ENCODE results near the gene NDUFS2. TPM values are rescaled to one million over a fixed set of nuclear protein-coding genes. Genes with fewer than 3 reads are reported as not detected.

The NDUFS2 gene
- total and polyA plus RNA-seq, 2 experiments from 2014 or later: 103 to 163 TPM

DNA sequence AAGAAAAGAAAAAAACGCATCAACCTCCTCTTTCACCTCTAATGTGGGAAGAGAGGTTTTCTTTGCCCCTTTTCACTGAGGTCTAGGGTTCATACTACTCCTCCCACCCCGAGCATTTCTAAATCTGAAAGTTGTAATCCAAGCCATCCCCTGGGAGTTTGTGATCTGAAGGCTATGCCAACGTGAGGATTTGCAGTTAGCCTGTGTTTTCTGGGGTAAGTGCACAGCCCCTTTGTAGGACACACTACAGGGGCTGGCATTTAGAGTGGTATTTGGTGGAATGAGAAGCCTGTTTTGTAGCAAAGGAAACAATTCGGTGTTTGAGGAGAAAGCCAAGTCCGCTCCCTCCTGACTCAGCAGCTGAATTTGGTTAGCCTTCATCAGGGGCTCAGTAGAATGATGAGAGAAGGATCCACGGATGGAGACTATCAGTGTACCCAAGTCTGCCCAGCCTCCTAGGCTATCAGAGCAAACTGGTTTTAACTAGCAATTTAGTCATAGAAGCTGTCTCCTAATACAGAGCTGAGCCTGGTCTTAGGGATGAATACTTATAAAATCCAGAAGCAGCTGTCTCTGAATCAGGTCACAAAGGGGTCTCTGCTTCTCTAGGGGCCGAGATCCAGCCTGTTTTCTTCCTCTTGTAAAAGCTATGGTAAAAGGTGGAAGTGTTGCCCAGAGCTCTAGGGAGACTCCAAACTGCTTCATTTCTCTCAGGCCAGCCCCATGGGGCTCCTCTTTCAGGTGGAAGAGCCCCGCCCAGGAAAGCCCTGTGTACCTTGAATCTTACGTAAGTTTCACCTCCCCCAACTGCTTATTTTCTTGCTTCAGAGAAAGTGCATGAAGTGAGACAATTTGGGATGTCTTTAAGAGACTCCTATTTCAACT is 58.5 kb downstream of the NDUFS2 start:
- Histone ChIP-seq H3K27ac (no peak overlapping the region), H4K20me1 (ENCODE audit: insufficient read depth, poor library complexity, severe bottlenecking) (no peaks in the 10 kb centered on the region), H3K9me2 (replicated peaks; ENCODE audit: insufficient read depth) (no peaks in the 10 kb centered on the region), H3K79me2 (no peaks in the 10 kb centered on the region), H3K36me3 (replicated peaks; ENCODE audit: insufficient read depth, low read depth) (no peaks in the 10 kb centered on the region), H2AFZ (no peak overlapping the region), H3K4me2 (peak overlapping the region; percentile 58), H3K4me1 (ENCODE audit: insufficient read depth) (peaks cover 6% of the 10 kb centered on the region), H3K4me3 (no peak overlapping the region), H3K27me3 (peaks cover 26% of the 10 kb centered on the region), H3K9me3 (ENCODE audit: low read depth) (peaks cover 4% of the 10 kb centered on the region)
- peak; percentile 40 for DNase-seq (ENCODE audit: low spot score)
- TF ChIP-seq EZH2phosphoT487 (IDR thresholded peaks at IDR 0.05; ENCODE audit: low read depth, severe bottlenecking, unreplicated experiment): no peak
- no peak for TF ChIP-seq EZH2 (IDR thresholded peaks at IDR 0.05; ENCODE audit: borderline replicate concordance)
- TF ChIP-seq, protein P1, sequence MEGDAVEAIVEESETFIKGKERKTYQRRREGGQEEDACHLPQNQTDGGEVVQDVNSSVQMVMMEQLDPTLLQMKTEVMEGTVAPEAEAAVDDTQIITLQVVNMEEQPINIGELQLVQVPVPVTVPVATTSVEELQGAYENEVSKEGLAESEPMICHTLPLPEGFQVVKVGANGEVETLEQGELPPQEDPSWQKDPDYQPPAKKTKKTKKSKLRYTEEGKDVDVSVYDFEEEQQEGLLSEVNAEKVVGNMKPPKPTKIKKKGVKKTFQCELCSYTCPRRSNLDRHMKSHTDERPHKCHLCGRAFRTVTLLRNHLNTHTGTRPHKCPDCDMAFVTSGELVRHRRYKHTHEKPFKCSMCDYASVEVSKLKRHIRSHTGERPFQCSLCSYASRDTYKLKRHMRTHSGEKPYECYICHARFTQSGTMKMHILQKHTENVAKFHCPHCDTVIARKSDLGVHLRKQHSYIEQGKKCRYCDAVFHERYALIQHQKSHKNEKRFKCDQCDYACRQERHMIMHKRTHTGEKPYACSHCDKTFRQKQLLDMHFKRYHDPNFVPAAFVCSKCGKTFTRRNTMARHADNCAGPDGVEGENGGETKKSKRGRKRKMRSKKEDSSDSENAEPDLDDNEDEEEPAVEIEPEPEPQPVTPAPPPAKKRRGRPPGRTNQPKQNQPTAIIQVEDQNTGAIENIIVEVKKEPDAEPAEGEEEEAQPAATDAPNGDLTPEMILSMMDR (IDR thresholded peaks at IDR 0.05; ENCODE audit: poor library complexity): no peak
- WGBS (ENCODE audit: low lambda C conversion rate, missing lambda C conversion rate): 59% methylated on average over 9 of the region's 9 CpGs

DNA sequence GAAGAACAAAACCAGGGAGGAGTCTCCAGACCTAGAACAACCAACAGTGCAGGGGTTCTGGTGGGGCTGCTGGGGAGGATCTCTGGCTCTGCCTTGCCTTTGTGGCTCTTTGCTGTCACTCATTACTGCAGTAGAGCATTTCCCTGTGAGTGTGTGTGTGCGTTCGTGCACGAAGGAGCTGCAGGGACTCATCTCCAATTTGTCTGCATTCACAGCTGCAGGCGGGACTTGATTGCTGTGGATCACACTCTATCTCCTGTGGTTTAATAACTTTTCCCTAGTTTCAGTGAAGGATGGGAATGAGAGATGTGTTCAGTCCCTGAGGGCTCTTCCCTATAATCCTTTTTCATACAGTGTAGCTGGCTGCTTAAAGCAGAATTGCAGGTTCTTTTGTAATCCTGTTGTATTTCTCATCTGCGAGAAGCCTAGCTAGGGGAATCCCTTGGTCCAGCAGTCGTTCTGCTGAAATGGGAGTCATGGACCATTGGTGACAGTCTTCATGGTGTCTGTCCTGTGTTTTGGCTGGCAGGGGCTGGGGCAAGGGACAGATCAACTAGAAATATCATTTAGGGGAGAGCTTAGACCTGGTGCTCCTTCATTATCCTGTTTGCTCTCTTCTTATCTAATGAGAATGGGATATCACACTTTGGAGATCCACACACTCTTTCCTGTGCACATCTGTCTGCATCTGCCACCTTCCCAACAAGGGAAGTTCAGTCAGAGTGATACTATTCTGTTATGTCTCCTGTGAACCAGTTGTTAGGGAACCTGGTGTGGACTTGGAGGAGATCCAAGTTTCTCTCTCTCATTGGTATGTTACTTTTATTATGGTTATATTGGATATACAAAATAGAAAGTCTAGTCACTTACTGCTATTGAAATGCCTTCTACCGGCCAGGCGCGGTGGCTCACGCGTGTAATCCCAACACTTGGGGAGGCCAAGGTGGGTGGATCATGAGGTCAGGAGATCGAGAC is 59.4 kb downstream of the NDUFS2 start:
- no peak for DNase-seq (ENCODE audit: low spot score)
- Histone ChIP-seq H3K79me2 (no peaks in the 10 kb centered on the region), H3K9me2 (replicated peaks; ENCODE audit: insufficient read depth) (no peaks in the 10 kb centered on the region), H4K20me1 (ENCODE audit: insufficient read depth, poor library complexity, severe bottlenecking) (no peaks in the 10 kb centered on the region), H3K4me1 (ENCODE audit: insufficient read depth) (peaks cover 6% of the 10 kb centered on the region), H3K36me3 (replicated peaks; ENCODE audit: insufficient read depth, low read depth) (no peaks in the 10 kb centered on the region), H3K27me3 (peaks cover 26% of the 10 kb centered on the region), H3K4me3 (no peak overlapping the region), H3K27ac (no peak overlapping the region), H3K9me3 (ENCODE audit: low read depth) (peaks cover 4% of the 10 kb centered on the region), H3K4me2 (peak overlapping the region; percentile 58), H2AFZ (no peak overlapping the region)
- TF ChIP-seq, protein P1 (IDR thresholded peaks at IDR 0.05; ENCODE audit: poor library complexity): no peak
- TF ChIP-seq EZH2phosphoT487 (IDR thresholded peaks at IDR 0.05; ENCODE audit: low read depth, severe bottlenecking, unreplicated experiment) (no peak), EZH2 (IDR thresholded peaks at IDR 0.05; ENCODE audit: borderline replicate concordance) (no peak)
- 77% methylated on average over 12 of the region's 12 CpGs for WGBS (ENCODE audit: low lambda C conversion rate, missing lambda C conversion rate)

Small RNA genes within 50 kb of the gene (microRNA-seq; reads per million reads assigned to microRNA genes)
- 3.1 reads per million for gene MIR5187

Other genes with a start within 250 kb of the NDUFS2 start
- 1.3 and 1.4 TPM in 2 replicates for gene ITLN2, start 247.6 kb upstream of the NDUFS2 start, total RNA-seq
- 1.7 and 3.6 TPM in 2 replicates for gene ITLN2, start 247.6 kb upstream of the NDUFS2 start, polyA plus RNA-seq
- 140 and 180 TPM in 2 replicates for gene F11R, start 181.2 kb upstream of the NDUFS2 start, total RNA-seq
- 148 and 149 TPM in 2 replicates for gene F11R, start 181.2 kb upstream of the NDUFS2 start, polyA plus RNA-seq
- 30.8 and 36.3 TPM in 2 replicates for gene TSTD1, start 163.4 kb upstream of the NDUFS2 start, total RNA-seq
- 101 and 102 TPM in 2 replicates for gene TSTD1, start 163.4 kb upstream of the NDUFS2 start, polyA plus RNA-seq
- gene USF1, start 156.4 kb upstream of the NDUFS2 start, total RNA-seq: 62.1 and 85.1 TPM in 2 replicates
- gene USF1, start 156.4 kb upstream of the NDUFS2 start, polyA plus RNA-seq: 11.9 and 23.2 TPM in 2 replicates
- gene ARHGAP30, start 132.5 kb upstream of the NDUFS2 start, total RNA-seq: 0.52 and 0.80 TPM in 2 replicates
- gene ARHGAP30, start 132.5 kb upstream of the NDUFS2 start, polyA plus RNA-seq: 1.4 and 1.7 TPM in 2 replicates
- 5.9 and 7.0 TPM in 2 replicates for gene NECTIN4, start 112.8 kb upstream of the NDUFS2 start, total RNA-seq
- 8.5 and 12.7 TPM in 2 replicates for gene NECTIN4, start 112.8 kb upstream of the NDUFS2 start, polyA plus RNA-seq
- 1.4 and 3.9 TPM in 2 replicates for gene KLHDC9, start 104.0 kb upstream of the NDUFS2 start, total RNA-seq
- gene KLHDC9, start 104.0 kb upstream of the NDUFS2 start, polyA plus RNA-seq: 4.5 and 7.4 TPM in 2 replicates
- gene PFDN2, start 84.3 kb upstream of the NDUFS2 start, total RNA-seq: 47.6 and 63.1 TPM in 2 replicates
- 84.6 and 93.2 TPM in 2 replicates for gene PFDN2, start 84.3 kb upstream of the NDUFS2 start, polyA plus RNA-seq
- 41.3 and 47.5 TPM in 2 replicates for gene NIT1, start 84.3 kb upstream of the NDUFS2 start, total RNA-seq
- gene NIT1, start 84.3 kb upstream of the NDUFS2 start, polyA plus RNA-seq: 48.9 and 50.4 TPM in 2 replicates
- gene DEDD, start 69.7 kb upstream of the NDUFS2 start, total RNA-seq: 19.0 and 21.8 TPM in 2 replicates
- 24.3 and 27.1 TPM in 2 replicates for gene DEDD, start 69.7 kb upstream of the NDUFS2 start, polyA plus RNA-seq
- 105 and 136 TPM in 2 replicates for gene UFC1, start 48.4 kb upstream of the NDUFS2 start, total RNA-seq
- 119 and 128 TPM in 2 replicates for gene UFC1, start 48.4 kb upstream of the NDUFS2 start, polyA plus RNA-seq
- gene USP21, start 42.9 kb upstream of the NDUFS2 start, total RNA-seq: 5.5 and 7.7 TPM in 2 replicates
- 24.4 and 44.7 TPM in 2 replicates for gene USP21, start 42.9 kb upstream of the NDUFS2 start, polyA plus RNA-seq
- gene PPOX, start 35.9 kb upstream of the NDUFS2 start, total RNA-seq: 11.2 and 18.3 TPM in 2 replicates
- gene PPOX, start 35.9 kb upstream of the NDUFS2 start, polyA plus RNA-seq: 30.7 and 31.6 TPM in 2 replicates
- 32.2 and 36.0 TPM in 2 replicates for gene B4GALT3, start 24.9 kb upstream of the NDUFS2 start, total RNA-seq
- 48.1 and 56.9 TPM in 2 replicates for gene B4GALT3, start 24.9 kb upstream of the NDUFS2 start, polyA plus RNA-seq
- gene ADAMTS4, start 3.3 kb upstream of the NDUFS2 start, total RNA-seq: 1.2 and 2.3 TPM in 2 replicates
- gene ADAMTS4, start 3.3 kb upstream of the NDUFS2 start, polyA plus RNA-seq: 4.4 and 6.1 TPM in 2 replicates
- 1.1 and 4.3 TPM in 2 replicates for gene FCER1G, start 12.9 kb downstream of the NDUFS2 start, total RNA-seq
- 4.8 and 14.5 TPM in 2 replicates for gene FCER1G, start 12.9 kb downstream of the NDUFS2 start, polyA plus RNA-seq
- 3,581 and 4,608 TPM in 2 replicates for gene APOA2, start 21.3 kb downstream of the NDUFS2 start, total RNA-seq
- gene APOA2, start 21.3 kb downstream of the NDUFS2 start, polyA plus RNA-seq: 5,258 and 8,089 TPM in 2 replicates
- 11.4 and 15.7 TPM in 2 replicates for gene TOMM40L, start 23.7 kb downstream of the NDUFS2 start, total RNA-seq
- 14.5 and 15.7 TPM in 2 replicates for gene TOMM40L, start 23.7 kb downstream of the NDUFS2 start, polyA plus RNA-seq
- 2.6 and 4.1 TPM in 2 replicates for gene NR1I3, start 35.8 kb downstream of the NDUFS2 start, total RNA-seq
- 3.9 and 8.1 TPM in 2 replicates for gene NR1I3, start 35.8 kb downstream of the NDUFS2 start, polyA plus RNA-seq
- gene PCP4L1, start 56.4 kb downstream of the NDUFS2 start, total RNA-seq: 1.4 and 2.6 TPM in 2 replicates
- gene PCP4L1, start 56.4 kb downstream of the NDUFS2 start, polyA plus RNA-seq: 1.4 and 1.7 TPM in 2 replicates
- gene MPZ, start 107.6 kb downstream of the NDUFS2 start, total RNA-seq: 0.80 and 2.1 TPM in 2 replicates
- gene MPZ, start 107.6 kb downstream of the NDUFS2 start, polyA plus RNA-seq: 0.21 TPM in 1 of 2 replicates, not detected in the other
- 131 and 169 TPM in 2 replicates for gene SDHC, start 112.0 kb downstream of the NDUFS2 start, total RNA-seq
- gene SDHC, start 112.0 kb downstream of the NDUFS2 start, polyA plus RNA-seq: 291 and 358 TPM in 2 replicates
- not detected in 2 replicates for gene CFAP126, start 165.5 kb downstream of the NDUFS2 start, total RNA-seq
- not detected in 2 replicates for gene CFAP126, start 165.5 kb downstream of the NDUFS2 start, polyA plus RNA-seq